ENCODE measurements around the gene TBC1D5. TPM values are rescaled to one million over a fixed set of nuclear protein-coding genes. Genes with fewer than 3 reads are reported as not detected.

The TBC1D5 gene
- total and polyA plus RNA-seq, 2 of the 8 experiments (the other 6 are each of a cell fraction or from before 2014, with no cell fraction given) = 11.0 to 22.9 TPM

DNA sequence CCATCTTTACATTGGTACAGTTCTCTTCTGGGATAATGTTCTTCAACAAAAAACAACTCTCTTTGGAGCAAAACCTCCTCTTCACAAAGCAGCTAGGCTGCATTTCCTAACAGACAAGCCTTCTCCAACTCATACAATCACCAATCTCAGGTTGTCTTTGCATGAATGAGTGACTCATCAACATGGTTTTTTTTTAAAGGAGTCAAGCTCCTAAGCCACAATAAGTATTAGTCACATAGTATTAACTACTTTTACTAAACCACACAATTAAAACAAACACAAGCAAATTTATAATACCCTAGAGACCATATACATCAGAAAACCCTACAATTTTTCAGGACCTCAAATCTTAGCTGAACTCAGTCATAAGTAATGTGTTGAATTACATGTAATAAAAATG, 137.4 kb downstream of the TBC1D5 start:
- no peak overlapping the region for H4K91ac ChIP-seq (replicated peaks; ENCODE audit: insufficient read length, low read length)
- H3K4ac ChIP-seq (replicated peaks; ENCODE audit: insufficient read length, low read depth, low read length) = no peak overlapping the region
- H4K5ac ChIP-seq (ENCODE audit: insufficient read length, low read depth, low read length) = no peak overlapping the region
- CTCF ChIA-PET (ENCODE audit: partially characterized antibody) = no interaction called here
- H3K27me3 ChIP-seq (replicated peaks in 1 of 4; ENCODE audit: control insufficient read depth in 3 of 4, extremely low read depth in 1 of 4, insufficient read depth in 3 of 4, low read length in 3 of 4) = no peaks in the 10 kb centered on the region
- H3K14ac ChIP-seq (ENCODE audit: insufficient read length) = no peak overlapping the region
- no peak overlapping the region for H2BK15ac ChIP-seq (ENCODE audit: low read length)
- no peaks in the 10 kb centered on the region for H3K79me1 ChIP-seq (ENCODE audit: low read depth, low read length)
- no peak overlapping the region for H3K56ac ChIP-seq (replicated peaks; ENCODE audit: insufficient read length, low read depth, low read length)
- H3K4me3 ChIP-seq (ENCODE audit: extremely low read depth in 1 of 4, insufficient read depth in 2 of 4, low read depth in 3 of 4, low read length in 4 of 4) = no peak overlapping the region
- no peaks in the 10 kb centered on the region; a peak in 1 of 4 replicates for H3K79me2 ChIP-seq (ENCODE audit: control insufficient read depth in 1 of 2, insufficient read depth in 2 of 2, low read length in 2 of 2)
- H2BK5ac ChIP-seq (ENCODE audit: low read depth, low read length) = no peak overlapping the region
- H2AK5ac ChIP-seq (ENCODE audit: low read depth, low read length) = no peak overlapping the region
- no peak overlapping the region for H2AFZ ChIP-seq (ENCODE audit: low read length)
- no peak overlapping the region for H3K9ac ChIP-seq (replicated peaks in 1 of 4; ENCODE audit: extremely low read depth in 1 of 4, low read depth in 3 of 4, low read length in 3 of 4)
- H3K4me1 ChIP-seq (replicated peaks in 1 of 4; ENCODE audit: control insufficient read depth in 3 of 4, insufficient read depth in 4 of 4, low read length in 3 of 4) = no peaks in the 10 kb centered on the region
- H2BK120ac ChIP-seq (replicated peaks; ENCODE audit: low read depth, low read length) = no peak overlapping the region
- no peak overlapping the region for H4K8ac ChIP-seq (ENCODE audit: extremely low read depth, insufficient read depth, low read length)
- H3K27ac ChIP-seq (ENCODE audit: low read depth, low read length) = no peak overlapping the region
- no peak overlapping the region for H3K18ac ChIP-seq (ENCODE audit: extremely low read depth, low read length)
- DNase-seq (ENCODE audit: low read depth in 1 of 2, low spot score in 2 of 2) (no peak), FAIRE-seq (no peak)
- no peak overlapping the region for H2BK12ac ChIP-seq (ENCODE audit: low read depth, low read length)
- no peaks in the 10 kb centered on the region for H4K20me1 ChIP-seq (replicated peaks in 1 of 2; ENCODE audit: control insufficient read depth in 1 of 2, insufficient read depth in 2 of 2, low read length in 2 of 2)
- H2BK20ac ChIP-seq (ENCODE audit: low read length) = no peak overlapping the region
- TF ChIP-seq, protein P1, sequence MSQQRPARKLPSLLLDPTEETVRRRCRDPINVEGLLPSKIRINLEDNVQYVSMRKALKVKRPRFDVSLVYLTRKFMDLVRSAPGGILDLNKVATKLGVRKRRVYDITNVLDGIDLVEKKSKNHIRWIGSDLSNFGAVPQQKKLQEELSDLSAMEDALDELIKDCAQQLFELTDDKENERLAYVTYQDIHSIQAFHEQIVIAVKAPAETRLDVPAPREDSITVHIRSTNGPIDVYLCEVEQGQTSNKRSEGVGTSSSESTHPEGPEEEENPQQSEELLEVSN (IDR thresholded peaks at IDR 0.05) = no peak
- TF ChIP-seq POLR2AphosphoS5 (IDR thresholded peaks at IDR 0.05; ENCODE audit: low read depth, low read length) (no peak), PHF8 (conservative IDR thresholded peaks at IDR 0.05; ENCODE audit: low read depth, low read length) (no peak), RNF2 (IDR thresholded peaks at IDR 0.05; ENCODE audit: borderline replicate concordance, low read depth, low read length, missing control alignments, poor library complexity, severe bottlenecking) (no peak), TAF7 (optimal IDR thresholded peaks at IDR 0.05; ENCODE audit: borderline replicate concordance, low read depth, low read length) (no peak), RXRA (IDR thresholded peaks at IDR 0.05; ENCODE audit: insufficient read depth, low read depth, low read length) (no peak), POLR2A (IDR thresholded peaks at IDR 0.05; ENCODE audit: control extremely low read depth in 1 of 2, low read depth in 2 of 2, low read length in 2 of 2) (no peak), RFX5 (IDR thresholded peaks at IDR 0.05; ENCODE audit: borderline replicate concordance, low read depth, low read length) (no peak)
- TF ChIP-seq, protein P2, sequence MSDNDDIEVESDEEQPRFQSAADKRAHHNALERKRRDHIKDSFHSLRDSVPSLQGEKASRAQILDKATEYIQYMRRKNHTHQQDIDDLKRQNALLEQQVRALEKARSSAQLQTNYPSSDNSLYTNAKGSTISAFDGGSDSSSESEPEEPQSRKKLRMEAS (IDR thresholded peaks at IDR 0.05) = no peak
- no peak overlapping the region for H3K4me2 ChIP-seq (ENCODE audit: insufficient read depth in 1 of 2, low read depth in 2 of 2, low read length in 2 of 2)
- no peaks in the 10 kb centered on the region for H3K23me2 ChIP-seq (ENCODE audit: low read depth, low read length)
- no peak overlapping the region for H3K23ac ChIP-seq (ENCODE audit: insufficient read length)
- POLR2A ChIA-PET (ENCODE audit: partially characterized antibody) = no interaction called here
- no peaks in the 10 kb centered on the region for H3K36me3 ChIP-seq (ENCODE audit: control insufficient read depth in 2 of 4, insufficient read depth in 4 of 4, low read length in 3 of 4)
- no peaks in the 10 kb centered on the region; a peak in 1 of 4 replicates for H3K9me3 ChIP-seq (ENCODE audit: insufficient read depth in 2 of 2, low read depth in 1 of 2, low read length in 1 of 2)
